NCI-H1436 treated with DMSO at 0.1 percent for 48 hours (cell line): ENCODE measurements around the gene ZNF558.
"Not testable (repeated sequence)": the region's sequence is repeated elsewhere in the genome, so short reads cannot be mapped to it uniquely, and the experiment has no call there.

Source experiments
- DNase-seq: peaks from one replicate; lab custom pipeline; 2025; lab: John Stamatoyannopoulos, UW

The ZNF558 gene

GRCh38 chr19:8806661-8807060 is 25.4 kb downstream of the ZNF558 start:
- no peak for DNase-seq

- no peak for DNase-seq
Observed at GRCh38 chr19:8794823-8795222, 37.3 kb downstream of the ZNF558 start.

GRCh38 chr19:8773587-8773986 is 58.5 kb downstream of the ZNF558 start:
- DNase-seq, result not testable (repeated sequence)

GRCh38 chr19:8769265-8769664 is 62.8 kb downstream of the ZNF558 start:
- DNase-seq, result not testable (repeated sequence)

- DNase-seq, result not testable (repeated sequence)
Observed at GRCh38 chr19:8767257-8767656, 64.8 kb downstream of the ZNF558 start.
